ENCODE measurements around the gene CPLX4. TPM values are rescaled to one million over a fixed set of nuclear protein-coding genes. Genes with fewer than 3 reads are reported as not detected.

CPLX4 gene
- total and polyA plus RNA-seq, 2 of the 8 experiments (the other 6 are each of a cell fraction or from before 2014, with no cell fraction given), result not detected

DNA sequence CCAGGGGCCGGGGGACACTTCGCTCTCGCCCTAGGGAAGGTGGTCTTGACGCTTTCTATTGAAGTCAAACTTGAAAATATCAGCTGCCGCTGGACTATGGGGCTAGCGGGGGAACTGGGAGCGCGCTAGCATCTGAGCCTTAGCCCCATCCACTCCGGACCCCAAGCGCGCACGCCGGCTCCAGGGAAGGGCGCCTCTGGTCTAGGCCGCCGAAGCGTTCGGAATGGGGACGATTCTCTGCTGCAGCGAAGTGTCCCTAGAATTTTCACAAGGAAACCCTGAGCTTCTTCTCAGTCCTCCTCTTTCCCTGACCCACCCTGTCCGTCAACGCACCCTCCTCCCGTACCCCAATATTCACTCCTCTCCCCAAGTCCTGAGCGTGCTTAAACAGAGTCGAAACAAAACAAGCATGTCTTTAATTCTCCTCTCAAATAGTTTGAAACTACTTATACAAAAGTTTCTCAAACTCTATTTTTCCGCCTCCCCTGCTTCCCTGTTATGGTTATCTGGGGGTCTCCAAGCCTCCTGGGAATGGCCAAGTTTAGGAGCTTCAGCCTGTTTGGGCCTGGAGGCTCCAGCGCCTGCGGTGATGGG lies 50.2 kb downstream of the CPLX4 start:
- no peak overlapping the region for H2BK20ac ChIP-seq (ENCODE audit: low read length)
- no peak overlapping the region for H2BK5ac ChIP-seq (ENCODE audit: low read depth, low read length)
- H2BK120ac ChIP-seq (replicated peaks; ENCODE audit: low read depth, low read length), result no peak overlapping the region
- peak overlapping the region; percentile 30; the same call in 1 of the 2 replicates for H2AFZ ChIP-seq (ENCODE audit: low read length)
- FAIRE-seq (no peak), DNase-seq (ENCODE audit: low read depth in 1 of 2, low spot score in 2 of 2) (no peak)
- H3K9me3 ChIP-seq (ENCODE audit: insufficient read depth in 2 of 2, low read depth in 1 of 2, low read length in 1 of 2), result no peaks in the 10 kb centered on the region
- no peak overlapping the region for H3K4ac ChIP-seq (replicated peaks; ENCODE audit: insufficient read length, low read depth, low read length)
- ChIA-PET POLR2A (ENCODE audit: partially characterized antibody) (interaction anchor here (0.8 to 1.1 kb wide), 3 partner anchors 18 to 79 kb away, joined by 3 to 5 read pairs (median 4); partner anchors contain the start of gene GRP), CTCF (ENCODE audit: partially characterized antibody) (interaction anchor here (0.8 to 15.5 kb wide), 12 partner anchors 8 to 135 kb away, joined by 4 to 129 read pairs (median 8); partner anchors contain the start of genes CPLX4 and GRP)
- no peaks in the 10 kb centered on the region for H3K79me2 ChIP-seq (ENCODE audit: control insufficient read depth in 1 of 2, insufficient read depth in 2 of 2, low read length in 2 of 2)
- H3K56ac ChIP-seq (replicated peaks; ENCODE audit: insufficient read length, low read depth, low read length), result no peak overlapping the region
- no peak overlapping the region for H4K5ac ChIP-seq (ENCODE audit: insufficient read length, low read depth, low read length)
- peaks cover 15% of the 10 kb centered on the region; the same call in 1 of the 2 replicates for H3K23me2 ChIP-seq (ENCODE audit: low read depth, low read length)
- no peak overlapping the region for H3K23ac ChIP-seq (ENCODE audit: insufficient read length)
- H2BK15ac ChIP-seq (ENCODE audit: low read length), result no peak overlapping the region
- H3K4me2 ChIP-seq (ENCODE audit: insufficient read depth in 1 of 2, low read depth in 2 of 2, low read length in 2 of 2), result peak overlapping the region; percentile 82 to 83
- H2AK5ac ChIP-seq (ENCODE audit: low read depth, low read length), result no peak overlapping the region; the same call in 1 of the 2 replicates
- H3K4me1 ChIP-seq (replicated peaks in 1 of 4; ENCODE audit: control insufficient read depth in 3 of 4, insufficient read depth in 4 of 4, low read length in 3 of 4), result peaks cover 0 to 49% (median 25%) of the 10 kb centered on the region in 4 experiments; a peak in 6 of 7 replicates
- no peak overlapping the region for H3K9ac ChIP-seq (replicated peaks in 1 of 4; ENCODE audit: extremely low read depth in 1 of 4, low read depth in 3 of 4, low read length in 3 of 4)
- H3K27ac ChIP-seq (ENCODE audit: low read depth, low read length), result no peak overlapping the region
- H4K8ac ChIP-seq (ENCODE audit: extremely low read depth, insufficient read depth, low read length), result no peak overlapping the region
- peaks cover 90 to 98% (median 95%) of the 10 kb centered on the region in 4 experiments for H3K27me3 ChIP-seq (replicated peaks in 1 of 4; ENCODE audit: control insufficient read depth in 3 of 4, extremely low read depth in 1 of 4, insufficient read depth in 3 of 4, low read length in 3 of 4)
- no peaks in the 10 kb centered on the region for H3K79me1 ChIP-seq (ENCODE audit: low read depth, low read length)
- H4K91ac ChIP-seq (replicated peaks; ENCODE audit: insufficient read length, low read length), result no peak overlapping the region
- H3K4me3 ChIP-seq (ENCODE audit: extremely low read depth in 1 of 4, insufficient read depth in 2 of 4, low read depth in 3 of 4, low read length in 4 of 4), result peak overlapping the region; percentile 33 to 63 (median 48); a peak in 7 of 8 replicates
- peaks cover 15 to 25% of the 10 kb centered on the region in 2 experiments for H4K20me1 ChIP-seq (replicated peaks in 1 of 2; ENCODE audit: control insufficient read depth in 1 of 2, insufficient read depth in 2 of 2, low read length in 2 of 2)
- H3K36me3 ChIP-seq (ENCODE audit: control insufficient read depth in 2 of 4, insufficient read depth in 4 of 4, low read length in 3 of 4), result no peaks in the 10 kb centered on the region; a peak in 1 of 8 replicates
- no peak overlapping the region for H3K14ac ChIP-seq (ENCODE audit: insufficient read length)
- H2BK12ac ChIP-seq (ENCODE audit: low read depth, low read length), result peak overlapping the region; percentile 50; the same call in 1 of the 2 replicates
- WGBS, 2 experiments (ENCODE audit: extremely low coverage in 1 of 2, insufficient coverage in 1 of 2, insufficient read length in 1 of 2, insufficient replicate concordance in 2 of 2, low coverage in 1 of 2, low lambda C conversion rate in 2 of 2, missing lambda C conversion rate in 1 of 2), result 5% methylated on average over 28 of the region's 28 CpGs; no CpG with 5 or more reads in 1 of the 2 experiments
- peak overlapping the region; percentile 55; the same call in 1 of the 2 replicates for H3K18ac ChIP-seq (ENCODE audit: extremely low read depth, low read length)
- TF ChIP-seq KDM4A (IDR thresholded peaks at IDR 0.05; ENCODE audit: low read depth, low read length, severe bottlenecking), result peak; percentile 18
- TF ChIP-seq SUZ12 (IDR thresholded peaks at IDR 0.05; ENCODE audit: low read length), result peak; percentile 94
- peak; percentile 1 for TF ChIP-seq ASH2L (IDR thresholded peaks at IDR 0.05; ENCODE audit: low read length)
- TF ChIP-seq EZH2 (IDR thresholded peaks at IDR 0.05; ENCODE audit: low read depth, low read length, severe bottlenecking), result peak; percentile 98
- TF ChIP-seq CBX8 (IDR thresholded peaks at IDR 0.05; ENCODE audit: borderline replicate concordance, low read depth, low read length), result peak; percentile 87; the same call in 1 of the 2 replicates
- TF ChIP-seq RXRA (IDR thresholded peaks at IDR 0.05; ENCODE audit: insufficient read depth, low read depth, low read length), result no peak
- peak; percentile 77 for TF ChIP-seq RNF2 (IDR thresholded peaks at IDR 0.05; ENCODE audit: borderline replicate concordance, low read depth, low read length, missing control alignments, poor library complexity, severe bottlenecking)
- TF ChIP-seq SAP30 (IDR thresholded peaks at IDR 0.05; ENCODE audit: insufficient read depth, insufficient replicate concordance, low read length), result no peak
- no peak for TF ChIP-seq BACH1 (IDR thresholded peaks at IDR 0.05; ENCODE audit: low read length)
- no peak for TF ChIP-seq BCL11A (IDR thresholded peaks at IDR 0.05; ENCODE audit: low read depth in 2 of 2, low read length in 2 of 2)
- peak; percentile 34; the same call in 1 of the 2 replicates for TF ChIP-seq TBP (IDR thresholded peaks at IDR 0.05; ENCODE audit: low read depth, low read length)

All from H1 (cell line).